GM19455 (cell line): ENCODE measurements around the gene PAX2.

Experiments
- ATAC-seq: cut with Tn5 transposase; IDR thresholded peaks from one replicate; pipeline ENCODE4 v1.9.1; 2021; ENCODE audit not compliant: unreplicated experiment

Gene PAX2

GRCh38 chr10:100873827-100874326 lies 128.5 kb downstream of the PAX2 start:
- ATAC-seq = no peak

GRCh38 chr10:100874702-100875483 lies 129.5 kb downstream of the PAX2 start:
- no peak for ATAC-seq

DNA sequence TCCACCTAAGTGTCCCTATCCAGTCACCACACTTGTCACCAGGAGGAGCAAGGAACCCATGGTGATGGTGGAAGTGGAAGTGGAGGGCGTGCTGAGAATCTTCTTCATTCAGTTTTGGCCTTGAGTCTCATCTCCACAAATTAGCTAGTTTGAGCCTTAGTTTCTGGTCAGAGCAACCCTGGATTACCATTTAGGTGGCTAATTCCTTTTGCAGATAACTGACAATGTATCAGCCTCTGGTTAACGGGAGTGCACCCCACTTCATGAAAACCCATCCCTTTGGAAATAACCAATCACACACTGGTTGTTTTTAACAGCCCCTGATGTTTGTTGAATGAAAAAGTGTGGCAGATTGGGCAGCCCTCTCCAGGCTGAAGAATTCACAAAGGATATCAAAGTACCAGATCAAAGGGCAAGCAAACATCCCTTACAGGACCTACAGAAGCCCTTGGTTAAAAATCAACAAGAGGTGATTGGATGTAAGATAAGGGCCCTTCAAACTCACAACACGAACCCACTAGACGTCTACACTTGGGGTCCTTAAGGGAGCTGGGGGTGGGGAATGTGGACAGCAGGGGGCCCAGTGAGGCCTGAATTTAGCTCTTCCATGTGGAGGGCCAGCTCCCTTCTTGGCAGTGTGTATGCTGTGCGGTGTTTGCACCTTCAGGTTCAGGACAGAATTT lies 130.2 kb downstream of the PAX2 start:
- no peak for ATAC-seq

DNA sequence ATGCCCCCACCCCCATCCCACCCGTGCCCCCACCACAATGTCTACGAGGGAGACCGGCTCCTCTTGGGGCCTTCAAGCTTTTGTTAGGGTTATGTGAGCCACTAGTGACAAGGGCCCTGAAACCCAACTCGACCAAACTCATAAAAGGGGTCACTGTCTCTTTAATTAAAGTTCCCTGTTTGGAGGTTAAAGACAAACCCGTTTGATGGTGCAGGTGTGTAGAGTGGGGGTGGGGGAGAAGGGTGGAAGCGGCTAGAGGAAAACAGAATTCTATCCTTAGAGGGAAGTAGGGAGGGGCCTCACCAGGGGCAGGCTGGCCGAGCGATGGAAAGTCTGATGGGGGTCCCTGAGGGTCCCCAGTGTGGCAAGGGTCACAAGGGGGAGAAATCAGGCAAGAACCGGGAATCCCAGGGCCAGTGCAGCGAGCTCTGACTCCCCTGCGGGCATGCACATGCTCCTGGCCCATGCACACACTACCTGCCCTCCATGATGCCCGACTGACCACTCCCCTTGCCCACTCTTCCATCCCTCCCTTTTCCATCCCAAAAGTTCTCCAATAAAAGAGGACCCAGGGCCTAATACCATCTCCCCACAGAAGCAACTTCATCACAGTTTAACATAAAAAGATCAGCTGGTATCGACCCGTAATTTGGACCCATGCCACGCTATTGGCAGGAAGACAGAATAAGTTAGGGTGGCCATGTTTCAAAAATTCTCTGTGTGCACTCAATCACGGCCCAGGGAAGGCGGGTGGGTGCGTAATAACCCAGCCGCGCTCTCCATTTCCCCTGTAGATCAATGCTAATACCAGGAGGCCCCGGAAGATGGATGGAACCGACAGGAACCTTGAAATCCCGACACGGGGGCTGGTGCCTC lies 131.4 kb downstream of the PAX2 start:
- no peak for ATAC-seq

DNA sequence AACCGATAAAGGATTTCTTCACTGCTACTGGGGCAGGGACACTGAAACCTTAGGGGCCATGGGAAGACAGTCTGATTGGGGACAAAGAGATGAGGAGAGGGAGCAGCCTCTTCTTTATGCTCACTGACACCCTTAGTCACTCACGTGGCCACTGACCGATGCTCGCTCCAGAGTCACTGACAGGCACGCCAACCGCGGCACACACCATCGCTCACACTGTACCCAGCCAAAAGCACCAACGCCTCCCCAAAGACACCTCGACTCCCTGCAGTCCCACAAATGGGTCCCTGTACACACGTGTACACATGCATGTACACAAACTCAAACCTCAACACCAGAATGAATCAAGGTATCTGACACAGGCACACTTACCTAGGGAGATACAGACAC lies 132.1 kb downstream of the PAX2 start:
- no peak for ATAC-seq

- ATAC-seq = no peak
These were observed 133.0 kb downstream of the PAX2 start for GRCh38 chr10:100878291-100878910.
